GM19025 (cell line): ENCODE results near the gene KIFAP3.
"Not testable (repeated sequence)": the region's sequence is repeated elsewhere in the genome, so short reads cannot be mapped to it uniquely, and the experiment has no call there.

Source experiments
- ATAC-seq: cut with Tn5 transposase; IDR thresholded peaks from one replicate; pipeline ENCODE4 v1.9.1; 2021; ENCODE audit warnings: mild to moderate bottlenecking, low read depth, moderate library complexity; ENCODE audit not compliant: unreplicated experiment

Gene KIFAP3

DNA sequence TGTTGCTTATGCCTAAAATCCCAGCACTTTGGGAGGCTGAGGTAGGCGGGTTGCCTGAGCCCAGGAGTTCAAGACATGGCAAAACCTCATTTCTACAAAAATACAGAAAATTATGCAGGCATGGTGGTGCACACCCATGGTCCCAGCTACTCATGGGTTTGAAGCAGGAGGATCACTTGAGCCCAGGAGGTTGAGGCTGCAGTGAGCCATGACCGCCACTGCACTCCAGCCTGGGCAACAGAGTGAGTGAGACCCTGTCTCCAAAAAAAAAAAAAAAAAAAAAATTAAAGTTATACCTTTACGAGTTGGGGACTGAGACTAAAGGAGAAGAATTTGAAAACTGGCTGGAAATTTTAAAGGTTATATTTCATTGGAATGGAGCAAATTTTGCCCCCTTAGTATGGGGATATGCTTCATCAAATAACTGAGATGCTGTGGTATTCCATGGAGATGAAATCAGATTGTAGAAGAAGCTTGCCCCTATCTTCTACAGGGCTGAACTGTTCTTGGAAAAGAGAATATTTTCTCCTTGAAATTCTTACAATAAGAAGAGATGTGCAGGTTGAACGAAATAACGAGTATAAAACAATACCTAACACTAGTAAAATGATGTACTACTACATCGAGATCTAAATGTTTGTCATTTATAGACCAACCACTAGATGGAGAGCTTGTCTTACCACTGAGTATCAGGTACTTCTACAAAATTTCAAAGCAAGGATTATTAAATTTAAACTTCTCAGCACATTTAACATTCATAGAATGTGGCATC lies 145.9 kb downstream of the KIFAP3 start:
- ATAC-seq = no peak

- ATAC-seq = no peak
Measured at GRCh38 chr1:169925505-169926482, 148.7 kb downstream of the KIFAP3 start.

DNA sequence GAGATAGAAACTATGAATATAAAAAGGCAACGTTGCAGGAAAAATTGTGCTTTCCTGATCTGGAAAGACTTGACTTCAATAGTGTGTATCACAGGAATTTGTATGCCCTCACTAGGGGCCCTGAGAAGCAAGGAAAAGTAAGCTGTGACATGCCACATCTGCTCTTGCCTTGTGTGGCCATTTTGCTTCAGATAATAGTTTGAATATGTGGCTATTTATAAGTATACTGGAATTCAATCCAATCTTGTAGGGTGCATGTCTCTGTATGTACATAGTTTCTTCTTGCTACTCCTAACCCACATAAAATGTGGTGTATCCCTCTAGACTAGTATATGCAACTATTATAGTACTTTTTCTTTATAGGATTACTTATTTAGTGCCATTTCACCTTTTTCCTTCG lies 149.7 kb downstream of the KIFAP3 start:
- ATAC-seq = no peak

GRCh38 chr1:169924063-169924462 lies 150.4 kb downstream of the KIFAP3 start:
- ATAC-seq = no peak

GRCh38 chr1:169921080-169921479 lies 153.4 kb downstream of the KIFAP3 start:
- no peak for ATAC-seq

DNA sequence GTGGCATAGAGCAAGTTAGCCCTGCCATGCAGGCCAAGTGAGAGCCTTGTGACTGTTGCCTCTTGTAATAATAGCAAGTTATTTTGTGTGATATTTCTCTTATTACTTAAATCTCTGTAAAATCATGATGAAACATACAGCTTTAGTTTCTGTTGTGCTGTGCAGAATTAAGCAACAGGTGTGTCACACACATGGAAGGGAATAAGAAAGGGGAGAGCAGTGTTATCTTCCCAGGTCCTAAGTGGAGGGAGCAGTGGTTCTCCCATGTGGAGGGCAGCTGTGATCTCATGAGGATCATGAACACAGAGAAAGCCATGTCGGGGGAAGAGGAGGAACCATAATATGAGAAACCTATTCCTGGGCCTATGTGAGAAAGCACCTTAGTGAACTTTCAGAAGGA lies 155.6 kb downstream of the KIFAP3 start:
- no peak for ATAC-seq

GRCh38 chr1:169918220-169918619 lies 156.3 kb downstream of the KIFAP3 start:
- ATAC-seq = not testable (repeated sequence)

GRCh38 chr1:169915150-169915549 lies 159.3 kb downstream of the KIFAP3 start:
- ATAC-seq = no peak

DNA sequence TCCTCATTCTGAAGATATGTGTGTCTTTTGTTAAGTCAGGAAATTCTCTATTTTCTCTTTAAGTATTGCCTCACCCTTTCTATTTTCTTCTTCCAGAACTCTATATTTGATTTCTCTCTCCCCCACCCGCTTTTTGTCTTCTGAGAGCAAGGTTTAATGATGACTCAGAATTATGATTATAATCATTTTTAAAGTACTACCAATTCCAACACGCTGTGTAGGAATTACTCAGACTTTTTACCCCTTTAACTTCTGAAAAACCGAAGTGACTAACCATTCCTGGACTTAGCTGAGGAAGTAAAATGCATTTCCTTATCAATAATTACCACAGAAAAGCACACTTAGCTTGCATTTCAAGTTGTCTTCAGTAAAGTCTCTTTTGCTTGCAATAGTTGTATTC lies 160.0 kb downstream of the KIFAP3 start:
- ATAC-seq = no peak

GRCh38 chr1:169909499-169909898 lies 165.0 kb downstream of the KIFAP3 start:
- ATAC-seq = no peak

- no peak for ATAC-seq
Measured at GRCh38 chr1:169906938-169907337, 167.6 kb downstream of the KIFAP3 start.

GRCh38 chr1:169904834-169905233 lies 169.7 kb downstream of the KIFAP3 start:
- no peak for ATAC-seq

- no peak for ATAC-seq
Measured at GRCh38 chr1:169902751-169903150, 171.7 kb downstream of the KIFAP3 start.

- no peak for ATAC-seq
Measured at GRCh38 chr1:169901115-169901514, 173.4 kb downstream of the KIFAP3 start.

- ATAC-seq = no peak
Measured at GRCh38 chr1:169900571-169900970, 173.9 kb downstream of the KIFAP3 start.

- ATAC-seq = no peak
Measured at GRCh38 chr1:169899519-169900217, 174.8 kb downstream of the KIFAP3 start.

DNA sequence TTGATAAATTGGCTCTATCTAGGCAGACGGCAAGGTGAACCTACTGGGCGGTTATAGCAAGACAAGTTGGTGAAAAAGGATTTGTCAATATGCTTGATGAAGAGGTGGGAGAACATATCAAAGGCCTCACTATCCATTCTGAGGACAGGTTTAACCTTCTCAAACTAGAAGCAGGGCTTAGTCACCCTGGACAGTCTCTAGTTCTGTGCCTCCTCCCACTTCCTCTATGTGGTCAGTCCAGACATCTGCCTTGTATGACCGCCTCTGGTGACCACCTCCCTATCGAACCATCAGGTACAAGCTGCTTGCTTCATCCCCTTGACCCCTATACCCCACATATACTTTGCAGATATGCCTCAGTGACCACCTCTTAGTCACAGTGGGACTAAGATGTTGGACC lies 178.5 kb downstream of the KIFAP3 start:
- ATAC-seq = no peak

DNA sequence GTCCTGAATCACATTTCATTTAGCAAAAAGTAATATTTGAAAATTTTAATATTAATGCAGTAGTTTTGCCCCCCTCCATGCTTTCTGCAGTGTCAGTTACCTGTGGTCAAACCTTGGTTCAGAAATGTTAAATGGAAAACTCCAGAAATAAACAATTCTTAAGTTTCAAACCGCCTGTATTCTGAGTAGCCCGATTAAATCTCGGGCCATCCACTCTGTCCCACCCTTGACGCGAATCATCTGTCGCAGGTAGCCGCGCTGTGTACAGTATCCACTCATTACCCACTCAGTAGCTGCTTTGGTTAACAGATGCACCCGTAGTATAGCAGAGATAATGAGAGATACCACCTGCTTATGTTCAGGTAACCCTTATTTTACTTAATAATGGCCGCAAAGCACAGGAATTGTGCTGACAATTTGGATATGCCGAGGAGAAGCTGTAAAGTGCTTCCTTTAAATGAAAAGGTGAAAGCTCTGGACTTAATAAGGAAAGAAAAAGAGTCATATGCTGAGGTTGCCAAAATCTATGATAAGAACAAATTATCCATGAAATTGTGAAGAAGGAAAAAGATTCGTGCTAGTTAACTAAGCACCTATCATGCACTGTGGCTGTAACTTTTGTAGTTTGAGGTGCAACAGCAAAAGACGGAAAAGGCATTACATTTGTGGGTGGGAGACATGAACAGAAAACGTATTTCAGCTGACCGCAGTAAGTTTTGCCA lies 179.9 kb downstream of the KIFAP3 start:
- ATAC-seq = no peak

- ATAC-seq = peak; percentile 73
Measured at GRCh38 chr1:169893645-169894423, 180.7 kb downstream of the KIFAP3 start, which contains the start of gene SCYL3. TSS of gene SCYL3 (minus strand) at chr1:169893896. CDS start at chr1:169888840, 5,056 bp downstream.
